GM23248 (cell line): ENCODE measurements around the gene CBX8. TPM values are rescaled to one million over a fixed set of nuclear protein-coding genes. Genes with fewer than 3 reads are reported as not detected.

Experiments used
- DNase-seq: peaks from one replicate; pipeline ENCODE4 v3.0.0-alpha.2; 2015
- H2AFZ ChIP-seq: fragments of 200-600 bp; sonication (generic); 2 replicates; pipeline ENCODE4 v1.6.1; 2016; ENCODE audit warnings: antibody characterized with exemption
- H3F3A ChIP-seq: fragments of 200-600 bp; sonication (generic); 2 replicates; pipeline ENCODE4 v1.6.1; 2016; ENCODE audit warnings: mild to moderate bottlenecking, antibody characterized with exemption, mixed run types; ENCODE audit not compliant: insufficient read depth
- H3K27ac ChIP-seq: fragments of 200-600 bp; sonication (generic); 2 replicates; pipeline ENCODE4 v1.5.1; 2016; ENCODE audit warnings: mild to moderate bottlenecking
- H3K27me3 ChIP-seq: fragments of 200-600 bp; sonication (generic); replicated peaks from 2 replicates; pipeline ENCODE4 v1.6.1; 2016; ENCODE audit warnings: mild to moderate bottlenecking; ENCODE audit not compliant: insufficient read depth
- H3K36me3 ChIP-seq: fragments of 200-600 bp; sonication (generic); 2 replicates; pipeline ENCODE4 v1.6.1; 2016; ENCODE audit warnings: low read depth, mild to moderate bottlenecking
- H3K4me1 ChIP-seq: fragments of 200-600 bp; sonication (generic); 2 replicates; pipeline ENCODE4 v1.6.1; 2016; ENCODE audit warnings: mild to moderate bottlenecking; ENCODE audit not compliant: insufficient read depth
- H3K4me2 ChIP-seq: fragments of 200-600 bp; sonication (generic); one replicate; pipeline ENCODE4 v1.6.1; 2016; ENCODE audit warnings: mild to moderate bottlenecking; ENCODE audit not compliant: unreplicated experiment
- H3K4me3 ChIP-seq: fragments of 200-600 bp; sonication (generic); 2 replicates; pipeline ENCODE4 v1.5.1; 2016; ENCODE audit warnings: mild to moderate bottlenecking
- H3K79me2 ChIP-seq: fragments of 200-600 bp; sonication (generic); 2 replicates; pipeline ENCODE4 v1.6.1; 2016; ENCODE audit warnings: mild to moderate bottlenecking; ENCODE audit not compliant: insufficient read depth
- H3K9ac ChIP-seq: fragments of 200-600 bp; sonication (generic); 2 replicates; pipeline ENCODE4 v1.6.1; 2016; ENCODE audit warnings: mild to moderate bottlenecking
- H3K9me2 ChIP-seq: fragments of 200-600 bp; sonication (generic); 2 replicates; pipeline ENCODE4 v1.6.1; 2016; ENCODE audit warnings: mixed run types, mild to moderate bottlenecking, moderate library complexity; ENCODE audit not compliant: insufficient read depth
- H3K9me3 ChIP-seq: fragments of 200-600 bp; sonication (generic); one replicate; pipeline ENCODE4 v1.6.1; 2017; ENCODE audit warnings: low read depth
- H4K20me1 ChIP-seq: fragments of 200-600 bp; sonication (generic); 2 replicates; pipeline ENCODE4 v1.6.0; 2016; ENCODE audit not compliant: insufficient read depth
- EZH2 ChIP-seq: fragments of 200-600 bp; sonication (generic); IDR thresholded peaks from 2 replicates; pipeline ENCODE4 v1.6.1; 2018; ENCODE audit warnings: antibody characterized with exemption, mild to moderate bottlenecking; ENCODE audit not compliant: insufficient read depth, poor library complexity, severe bottlenecking
- EZH2phosphoT487 ChIP-seq: fragments of 200-600 bp; sonication (generic); IDR thresholded peaks from 2 replicates; pipeline ENCODE4 v1.6.1; 2018; ENCODE audit warnings: antibody characterized with exemption, moderate library complexity, mild to moderate bottlenecking, low read depth; ENCODE audit not compliant: insufficient read depth
- WGBS, 2 experiments: methylation state at CpG; one replicate each; pipeline ENCODE4 v1.1.6; 2015 to 2017; ENCODE audit warnings: low lambda C conversion rate in 2 of 2, low coverage in 1 of 2; ENCODE audit errors: missing lambda C conversion rate in 2 of 2; 5-methylcytosine and 5-hydroxymethylcytosine counted together
- in situ Hi-C: fragments of 300-500 bp; cut with MboI; formaldehyde crosslinking; loops from 2 replicates; pipeline ENCODE4 v1.15.0; 2020
- polyA plus RNA-seq: library from polyadenylated mRNA; unstranded; fragments of >200 nt; fragmentation: Nextera tagmentation; extraction: Ambion mirVana; gene quantifications from 2 replicates; pipeline ENCODE4 v1.2.1, GENCODE V29; 2016
- total RNA-seq: library from RNA; depleted of rRNA; stranded (reverse); fragments of >200 nt; shearing (Covaris generic); gene quantifications from 2 replicates; pipeline ENCODE4 v1.2.3, GENCODE V29; 2014

Gene CBX8
- total and polyA plus RNA-seq, 2 experiments from 2014 or later = 3.9 to 5.9 TPM

- peak; percentile 52 for DNase-seq
Measured at GRCh38 chr17:79813297-79814126, 16.6 kb upstream of the CBX8 start.

GRCh38 chr17:79812353-79813258 lies 15.7 kb upstream of the CBX8 start:
- Histone ChIP-seq H4K20me1 (no peaks in the 10 kb centered on the region), H3F3A (no peaks in the 10 kb centered on the region), H3K4me2 (no peak overlapping the region), H3K9me3 (no peaks in the 10 kb centered on the region), H3K27ac (no peak overlapping the region), H3K79me2 (no peaks in the 10 kb centered on the region), H3K4me3 (no peak overlapping the region), H3K4me1 (no peaks in the 10 kb centered on the region), H3K9me2 (no peaks in the 10 kb centered on the region), H3K27me3 (peaks cover 77% of the 10 kb centered on the region), H3K36me3 (no peaks in the 10 kb centered on the region), H2AFZ (no peak overlapping the region), H3K9ac (no peak overlapping the region)
- no peak for DNase-seq
- in situ Hi-C loops = no loop called here
- 5 to 6% methylated on average over 47 to 59 of the region's 72 CpGs for WGBS, 2 experiments
- TF ChIP-seq EZH2 = peak; percentile 93
- TF ChIP-seq EZH2phosphoT487 = no peak

More at GRCh38 chr17:79813297-79814126, 16.6 kb upstream of the CBX8 start:
- no peak overlapping the region for H3K27ac ChIP-seq
- no peak overlapping the region for H3K4me2 ChIP-seq
- TF ChIP-seq EZH2phosphoT487 (no peak), EZH2 (no peak)
- H3K4me1 ChIP-seq = no peaks in the 10 kb centered on the region
- in situ Hi-C loops = no loop called here
- no peak overlapping the region for H3K9ac ChIP-seq
- no peak overlapping the region for H2AFZ ChIP-seq
- no peak overlapping the region for H3K4me3 ChIP-seq
- H4K20me1 ChIP-seq = no peaks in the 10 kb centered on the region
- H3F3A ChIP-seq = no peaks in the 10 kb centered on the region
- no peaks in the 10 kb centered on the region for H3K9me2 ChIP-seq
- WGBS, 2 experiments = 3 to 6% methylated on average over 9 to 53 of the region's 89 CpGs
- peaks cover 75% of the 10 kb centered on the region for H3K27me3 ChIP-seq
- H3K36me3 ChIP-seq = no peaks in the 10 kb centered on the region
- no peaks in the 10 kb centered on the region for H3K79me2 ChIP-seq
- H3K9me3 ChIP-seq = no peaks in the 10 kb centered on the region

- peaks cover 77% of the 10 kb centered on the region for H3K27me3 ChIP-seq
- H3K9me3 ChIP-seq = no peaks in the 10 kb centered on the region
- H3F3A ChIP-seq = no peaks in the 10 kb centered on the region
- 9 to 10% methylated on average over 20 of the region's 20 CpGs for WGBS, 2 experiments
- no peaks in the 10 kb centered on the region for H3K4me1 ChIP-seq
- no peak overlapping the region for H3K4me2 ChIP-seq
- peak; percentile 70; the same call in 1 of the 2 replicates for TF ChIP-seq EZH2phosphoT487
- peak; percentile 96 for TF ChIP-seq EZH2
- H3K79me2 ChIP-seq = no peaks in the 10 kb centered on the region
- in situ Hi-C loops = no loop called here
- H4K20me1 ChIP-seq = no peaks in the 10 kb centered on the region
- DNase-seq = no peak
- H3K27ac ChIP-seq = no peak overlapping the region
- no peak overlapping the region for H2AFZ ChIP-seq
- no peak overlapping the region for H3K4me3 ChIP-seq
- H3K9ac ChIP-seq = no peak overlapping the region
- no peaks in the 10 kb centered on the region for H3K9me2 ChIP-seq
- no peaks in the 10 kb centered on the region for H3K36me3 ChIP-seq
Measured at GRCh38 chr17:79811868-79812352, 15.0 kb upstream of the CBX8 start.

- Histone ChIP-seq H3K27me3 (peaks cover 77% of the 10 kb centered on the region), H3K36me3 (no peaks in the 10 kb centered on the region), H3K27ac (no peak overlapping the region), H3K9ac (no peak overlapping the region), H3K9me3 (no peaks in the 10 kb centered on the region), H3F3A (no peaks in the 10 kb centered on the region), H3K79me2 (no peaks in the 10 kb centered on the region), H3K4me2 (no peak overlapping the region), H2AFZ (no peak overlapping the region), H3K9me2 (no peaks in the 10 kb centered on the region), H3K4me1 (no peaks in the 10 kb centered on the region), H3K4me3 (no peak overlapping the region), H4K20me1 (no peaks in the 10 kb centered on the region)
- in situ Hi-C loops = no loop called here
- TF ChIP-seq EZH2 (no peak), EZH2phosphoT487 (peak; percentile 60; the same call in 1 of the 2 replicates)
- peak; percentile 49 for DNase-seq
- WGBS, 2 experiments = 2 to 4% methylated on average over 57 to 60 of the region's 66 CpGs
Measured at GRCh38 chr17:79811011-79811867, 14.4 kb upstream of the CBX8 start.
